ENCODE results near the gene LPXN.

LPXN gene

DNA sequence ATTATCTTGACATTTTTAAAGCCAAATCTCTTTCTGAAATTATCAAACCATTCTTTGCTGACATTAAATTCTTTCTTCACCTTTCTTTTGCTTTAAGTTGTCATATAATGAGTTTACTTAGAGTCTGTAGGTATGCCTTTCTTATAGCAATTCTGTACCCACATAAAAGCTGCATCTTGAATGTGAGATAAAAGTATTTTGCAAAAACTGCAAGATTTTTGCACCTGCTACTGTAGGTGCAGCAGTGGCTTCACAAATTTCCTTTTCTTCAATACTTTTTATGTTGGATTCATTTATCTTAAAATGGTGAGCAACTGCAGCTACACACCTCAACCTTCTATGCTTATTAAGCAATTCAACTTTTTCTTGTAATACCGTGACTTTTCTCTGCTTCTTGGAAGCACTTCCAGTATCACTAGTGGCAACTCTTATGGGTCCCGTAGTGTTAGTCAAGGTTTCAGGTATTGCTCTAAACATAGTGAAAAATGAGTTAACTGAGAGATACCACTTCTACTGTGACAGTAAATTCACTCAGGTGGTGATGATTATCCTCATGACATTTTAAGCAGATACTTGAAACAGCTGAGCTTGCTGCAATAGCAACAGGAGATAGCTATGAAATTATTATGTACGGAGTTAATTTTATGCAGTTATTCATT is 22.0 kb upstream of the LPXN start:
- DNase-seq (ENCODE audit: low read depth in 1 of 2, low spot score in 1 of 2) = no peak
- in situ Hi-C loops (cut with HindIII; ENCODE audit: low pct_unique_long_range_greater_than_20kb, low sequenced_read_pairs) = no loop called here
- no peak for TF ChIP-seq JUND (IDR thresholded peaks at IDR 0.05; ENCODE audit: low read depth)

DNA sequence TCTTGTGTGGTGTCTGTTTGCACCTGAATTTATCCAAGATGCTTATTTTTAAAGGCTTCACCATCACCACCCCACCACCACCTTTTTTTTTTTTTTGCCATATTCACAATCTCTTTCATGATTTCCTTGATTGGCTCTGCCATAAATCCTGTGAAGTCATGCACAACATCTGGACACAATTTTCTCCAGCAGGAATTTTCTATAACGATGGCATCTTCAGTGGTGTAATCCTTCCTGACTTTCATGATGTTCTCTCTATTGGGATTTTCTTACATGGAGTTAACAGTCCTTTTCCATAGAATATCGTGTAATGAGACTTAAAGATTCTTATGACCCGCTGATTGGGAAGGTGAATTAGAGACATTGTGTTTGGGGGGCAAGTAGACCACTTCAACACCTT is 21.0 kb upstream of the LPXN start:
- in situ Hi-C loops (cut with HindIII; ENCODE audit: low pct_unique_long_range_greater_than_20kb, low sequenced_read_pairs) = no loop called here
- no peak for TF ChIP-seq JUND (IDR thresholded peaks at IDR 0.05; ENCODE audit: low read depth)
- DNase-seq (ENCODE audit: low read depth in 1 of 2, low spot score in 1 of 2) = no peak

DNA sequence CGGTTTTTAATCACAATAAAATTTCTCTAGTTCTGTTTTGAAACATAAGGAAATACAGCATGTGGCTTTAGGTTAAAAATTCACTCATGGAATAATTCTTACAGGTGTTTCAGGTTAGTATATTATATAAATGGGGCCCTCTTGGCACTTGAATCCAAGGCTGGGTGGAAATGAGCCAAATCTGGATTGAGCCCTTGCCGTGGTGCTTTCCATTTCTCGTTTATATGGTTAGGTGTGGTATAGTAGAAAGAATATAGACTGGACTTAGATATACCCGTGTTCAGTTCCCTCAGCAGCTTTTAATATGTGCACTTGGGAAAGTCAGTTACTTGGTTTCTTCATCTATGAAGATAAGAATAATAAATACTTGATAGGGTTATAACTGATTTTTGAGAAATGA is 19.2 kb upstream of the LPXN start:
- in situ Hi-C loops (cut with HindIII; ENCODE audit: low pct_unique_long_range_greater_than_20kb, low sequenced_read_pairs) = no loop called here
- DNase-seq (ENCODE audit: low read depth in 1 of 2, low spot score in 1 of 2) = no peak

DNA sequence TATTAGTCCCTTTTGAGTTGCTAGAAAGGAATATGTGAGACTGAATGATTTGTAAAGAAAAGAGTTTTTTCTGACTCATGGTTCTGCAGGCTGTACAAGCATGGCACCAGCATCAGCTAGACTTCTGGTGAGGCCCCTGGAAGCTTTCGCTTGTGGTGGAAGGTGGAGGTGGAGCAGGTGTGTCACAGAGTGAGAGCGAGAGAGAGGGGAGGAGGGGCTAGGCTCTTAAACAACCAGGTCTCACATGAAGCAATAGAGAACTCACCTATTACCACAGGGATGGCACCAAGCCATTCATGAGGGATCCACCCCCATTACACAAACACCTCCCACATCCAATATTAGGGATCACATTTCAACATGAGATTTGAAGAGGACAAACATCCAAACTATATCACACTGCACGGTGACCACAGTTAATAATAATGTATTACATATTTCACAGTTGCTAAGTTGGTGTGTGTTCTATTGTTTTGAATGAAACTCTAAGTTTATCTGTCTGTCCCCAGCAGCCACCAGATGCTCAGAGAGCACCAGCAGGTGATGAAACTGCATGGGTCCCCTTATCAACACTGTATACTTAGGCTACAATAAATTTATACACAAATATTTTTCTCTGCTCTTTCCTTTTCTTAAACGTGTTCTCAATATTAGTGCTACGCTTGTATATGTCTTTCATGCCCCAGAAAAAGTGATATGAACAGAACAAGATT is 17.3 kb upstream of the LPXN start:
- in situ Hi-C loops (cut with HindIII; ENCODE audit: low pct_unique_long_range_greater_than_20kb, low sequenced_read_pairs) = no loop called here
- peak in 1 of 2 experiments; percentile 51 for DNase-seq (ENCODE audit: low read depth in 1 of 2, low spot score in 1 of 2)
- no peak for TF ChIP-seq JUND (IDR thresholded peaks at IDR 0.05; ENCODE audit: low read depth)

More for the DNA sequence above, 19.2 kb upstream of the LPXN start:
- TF ChIP-seq JUND (IDR thresholded peaks at IDR 0.05; ENCODE audit: low read depth) = no peak

DNA sequence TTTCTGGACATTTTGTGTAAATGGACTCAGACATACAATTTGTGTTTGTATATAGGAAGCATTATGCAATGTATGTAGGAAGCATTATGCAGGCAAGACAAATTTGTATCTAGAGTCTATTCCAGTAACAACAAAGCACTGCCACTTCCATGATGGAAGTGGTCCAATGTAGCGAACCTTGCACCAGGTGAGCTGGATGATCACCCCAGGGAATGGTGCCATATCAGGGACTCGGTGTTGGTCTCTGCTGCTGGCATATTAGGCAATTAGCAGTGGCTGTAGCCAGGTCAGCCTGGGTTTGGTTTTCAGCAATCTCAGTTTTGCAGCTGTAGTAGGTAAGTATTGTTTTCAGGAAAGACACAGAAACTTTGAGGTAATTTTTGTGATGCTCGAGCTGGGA is 16.0 kb upstream of the LPXN start:
- in situ Hi-C loops (cut with HindIII; ENCODE audit: low pct_unique_long_range_greater_than_20kb, low sequenced_read_pairs) = no loop called here
- no peak for TF ChIP-seq JUND (IDR thresholded peaks at IDR 0.05; ENCODE audit: low read depth)
- DNase-seq (ENCODE audit: low read depth in 1 of 2, low spot score in 1 of 2) = no peak

DNA sequence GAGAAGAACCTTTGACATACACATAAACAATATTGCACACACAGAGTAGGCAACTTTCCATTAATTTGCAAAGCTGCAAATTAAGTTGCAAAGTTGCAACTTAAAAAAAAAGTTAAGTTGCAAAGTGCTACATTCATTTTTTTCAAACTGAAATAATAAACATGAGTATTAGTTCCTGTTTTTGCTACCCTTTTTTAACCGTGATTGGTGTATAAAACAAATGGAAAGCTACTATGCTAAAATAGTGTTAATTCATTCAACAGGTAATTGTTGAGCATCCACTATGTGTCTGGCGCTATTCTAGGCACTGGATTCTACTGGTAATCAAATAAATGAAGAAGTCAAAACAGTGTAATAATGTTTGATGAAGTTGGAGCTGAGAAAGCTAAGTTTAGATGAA is 11.3 kb upstream of the LPXN start:
- no peak for DNase-seq (ENCODE audit: low read depth in 1 of 2, low spot score in 1 of 2)
- no peak for TF ChIP-seq JUND (IDR thresholded peaks at IDR 0.05; ENCODE audit: low read depth)
- in situ Hi-C loops (cut with HindIII; ENCODE audit: low pct_unique_long_range_greater_than_20kb, low sequenced_read_pairs) = no loop called here

DNA sequence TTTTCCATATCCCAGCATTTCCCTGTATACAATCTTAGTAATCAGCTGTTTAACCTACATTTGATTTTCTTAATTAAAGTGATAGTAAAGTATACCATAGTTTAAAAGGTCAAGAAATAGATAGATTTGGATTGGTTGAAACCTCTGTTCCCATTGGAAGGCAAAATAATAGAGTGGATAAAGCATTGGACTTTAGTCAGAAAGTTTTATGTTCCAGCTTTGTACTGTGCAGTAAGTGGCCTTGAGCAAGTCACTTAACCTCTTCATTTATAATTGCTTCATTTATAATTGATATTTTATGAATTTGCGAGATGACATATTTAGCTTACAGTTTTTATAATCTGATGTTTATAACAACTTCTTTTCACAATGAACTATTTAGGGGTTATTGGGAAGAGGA is 6.8 kb upstream of the LPXN start:
- in situ Hi-C loops (cut with HindIII; ENCODE audit: low pct_unique_long_range_greater_than_20kb, low sequenced_read_pairs) = no loop called here

DNA sequence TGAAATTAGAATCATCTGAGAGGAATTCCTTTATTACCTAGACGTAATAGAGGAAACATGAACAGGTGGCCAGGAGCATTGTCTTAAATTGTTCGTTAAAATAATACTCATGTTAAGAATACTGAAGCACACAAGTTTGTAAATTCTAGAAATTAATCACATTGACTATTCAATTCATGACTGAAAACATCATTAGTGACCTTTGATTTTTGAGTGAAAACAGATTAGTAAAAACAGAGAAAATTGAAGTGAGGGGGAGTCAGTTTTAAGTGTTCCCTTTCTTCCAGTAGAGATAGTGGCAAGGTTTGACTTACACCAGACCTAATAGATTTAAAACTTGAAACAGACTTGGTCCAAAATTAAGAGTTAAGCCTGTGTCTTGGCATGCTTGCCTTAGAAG is 4.7 kb upstream of the LPXN start:
- no peak for DNase-seq (ENCODE audit: low read depth in 1 of 2, low spot score in 1 of 2)
- TF ChIP-seq JUND (IDR thresholded peaks at IDR 0.05; ENCODE audit: low read depth) = no peak
- in situ Hi-C loops (cut with HindIII; ENCODE audit: low pct_unique_long_range_greater_than_20kb, low sequenced_read_pairs) = no loop called here

More for the DNA sequence above, 6.8 kb upstream of the LPXN start:
- TF ChIP-seq JUND (IDR thresholded peaks at IDR 0.05; ENCODE audit: low read depth) = no peak
- DNase-seq (ENCODE audit: low read depth in 1 of 2, low spot score in 1 of 2) = no peak

DNA sequence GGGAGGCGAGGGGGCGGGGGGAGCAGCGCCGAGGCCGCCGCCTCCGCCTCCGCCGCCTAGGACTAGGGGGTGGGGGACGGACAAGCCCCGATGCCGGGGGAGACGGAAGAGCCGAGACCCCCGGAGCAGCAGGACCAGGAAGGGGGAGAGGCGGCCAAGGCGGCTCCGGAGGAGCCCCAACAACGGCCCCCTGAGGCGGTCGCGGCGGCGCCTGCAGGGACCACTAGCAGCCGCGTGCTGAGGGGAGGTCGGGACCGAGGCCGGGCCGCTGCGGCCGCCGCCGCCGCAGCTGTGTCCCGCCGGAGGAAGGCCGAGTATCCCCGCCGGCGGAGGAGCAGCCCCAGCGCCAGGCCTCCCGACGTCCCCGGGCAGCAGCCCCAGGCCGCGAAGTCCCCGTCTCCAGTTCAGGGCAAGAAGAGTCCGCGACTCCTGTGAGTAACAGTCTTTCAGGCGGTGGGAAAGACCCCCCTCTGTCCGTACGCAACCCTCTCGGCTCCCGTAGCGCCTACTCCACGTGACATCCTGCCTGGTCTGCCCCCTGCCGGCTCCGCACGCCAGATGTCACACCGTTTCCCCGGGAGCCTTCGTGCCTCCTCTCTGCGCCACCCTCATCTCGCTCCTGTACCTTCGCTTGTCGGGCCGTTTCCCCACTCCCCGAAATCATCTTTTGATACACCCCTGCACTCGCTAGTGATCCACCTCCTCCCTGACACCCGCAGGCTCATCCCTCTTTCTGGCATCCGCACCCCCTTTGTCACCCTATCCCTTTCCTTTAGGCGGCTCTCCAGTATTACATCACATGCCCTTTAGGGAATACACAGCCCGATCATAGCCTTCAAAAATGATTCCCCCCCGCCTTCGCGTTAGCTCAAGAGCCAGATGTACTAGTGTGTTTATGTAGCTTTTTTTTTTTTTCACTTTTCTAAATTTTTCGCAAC is 3.8 kb upstream of the LPXN start:
- in situ Hi-C loops (cut with HindIII; ENCODE audit: low pct_unique_long_range_greater_than_20kb, low sequenced_read_pairs) = no loop called here

DNA sequence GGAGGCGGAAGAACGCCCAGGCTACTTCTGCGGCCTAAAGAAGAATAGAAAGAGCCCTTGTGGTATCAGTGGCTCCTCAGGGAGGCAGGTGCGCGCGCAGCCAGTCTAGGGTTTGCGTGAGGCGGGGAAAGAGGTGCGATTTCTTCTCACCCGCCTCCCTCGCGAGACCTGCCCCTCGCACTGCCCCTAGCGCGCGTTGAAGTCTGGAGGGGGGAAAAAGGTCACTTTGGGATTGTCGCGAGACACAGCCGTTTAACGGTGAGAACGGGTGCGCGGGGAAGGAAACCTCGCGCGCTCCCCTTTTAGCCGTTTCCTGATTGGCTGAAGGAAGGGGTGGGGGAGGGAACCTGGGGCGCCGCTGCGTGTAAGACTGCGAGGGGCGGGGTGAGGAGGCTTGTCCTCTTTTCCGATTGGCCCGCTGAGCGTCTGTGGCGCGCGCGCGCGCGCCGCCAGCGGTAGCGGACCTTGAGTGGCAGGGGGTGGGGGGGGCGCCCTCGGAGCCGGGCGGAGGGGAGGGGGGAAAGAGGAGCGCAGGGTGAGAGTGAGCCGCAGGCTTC is 3.1 kb upstream of the LPXN start, which contains the start of gene ZFP91:
Gene ZFP91, plus strand, starts transcription at position 429 of the 557 bp plus-strand sequence. CDS start 219 bp downstream, outside the sequence.
- DNase-seq (ENCODE audit: low read depth in 1 of 2, low spot score in 1 of 2) = peak; percentile 80 to 100
- in situ Hi-C loops (cut with HindIII; ENCODE audit: low pct_unique_long_range_greater_than_20kb, low sequenced_read_pairs) = no loop called here
- no peak for TF ChIP-seq JUND (IDR thresholded peaks at IDR 0.05; ENCODE audit: low read depth)

More for the DNA sequence above, 3.8 kb upstream of the LPXN start:
- no peak for TF ChIP-seq JUND (IDR thresholded peaks at IDR 0.05; ENCODE audit: low read depth)
- DNase-seq (ENCODE audit: low read depth in 1 of 2, low spot score in 1 of 2) = peak; percentile 26 to 94

DNA sequence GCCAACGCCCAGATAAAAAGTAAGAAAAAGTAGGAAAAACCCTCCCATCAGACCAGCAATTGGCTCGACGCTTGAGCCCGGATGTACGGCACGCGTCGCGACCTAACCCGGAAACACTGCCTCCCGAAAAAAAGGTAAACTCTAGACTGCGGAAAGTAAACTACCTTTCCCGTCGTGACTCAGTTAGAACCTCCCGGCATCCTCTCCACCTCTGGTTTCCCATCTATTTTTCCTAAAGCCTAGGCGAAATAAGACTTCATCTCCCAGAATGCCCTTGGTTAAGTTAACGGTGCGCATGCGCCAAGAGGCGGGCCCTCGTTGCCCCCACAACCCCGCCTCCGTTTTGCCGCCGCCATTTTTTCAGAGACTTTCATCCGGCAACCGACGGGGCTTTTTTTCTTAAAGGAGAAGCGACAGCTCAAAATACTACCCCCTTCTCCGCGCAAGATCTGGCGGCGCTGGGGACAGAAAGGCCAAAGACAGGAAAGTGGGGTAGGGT is 2.5 kb upstream of the LPXN start:
- DNase-seq (ENCODE audit: low read depth in 1 of 2, low spot score in 1 of 2) = peak; percentile 37 to 99
- TF ChIP-seq JUND (IDR thresholded peaks at IDR 0.05; ENCODE audit: low read depth) = peak; percentile 7; the same call in 1 of the 2 replicates
- in situ Hi-C loops (cut with HindIII; ENCODE audit: low pct_unique_long_range_greater_than_20kb, low sequenced_read_pairs) = no loop called here

DNA sequence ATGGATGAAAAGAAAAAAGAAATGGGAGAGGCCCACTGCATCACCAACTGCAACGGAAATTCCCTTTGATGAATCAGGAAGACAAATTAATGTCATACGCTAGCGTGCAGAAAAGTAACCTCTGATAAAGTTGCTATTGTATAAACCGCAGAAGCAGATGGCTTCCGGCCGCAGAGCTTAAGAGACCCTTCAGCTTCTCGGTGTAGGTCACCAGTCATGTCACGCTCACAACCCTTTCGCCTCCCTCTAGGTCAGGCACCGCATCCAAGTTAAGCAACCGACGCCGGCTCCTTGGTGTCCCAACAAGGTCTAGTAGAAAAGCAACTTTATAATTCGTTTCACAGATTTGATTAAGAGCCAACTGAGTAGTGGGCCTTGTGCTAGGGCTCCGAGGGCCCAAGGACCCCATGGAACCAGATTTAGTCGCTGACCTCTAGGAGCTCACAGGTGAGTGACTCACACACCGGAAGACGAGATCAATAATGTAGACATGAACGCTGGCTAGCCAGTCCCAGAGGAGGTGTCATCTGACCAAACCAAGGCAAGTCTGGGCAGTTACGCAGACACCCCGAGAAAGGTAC is 2.0 kb upstream of the LPXN start:
- DNase-seq (ENCODE audit: low read depth in 1 of 2, low spot score in 1 of 2) = no peak
- TF ChIP-seq JUND (IDR thresholded peaks at IDR 0.05; ENCODE audit: low read depth) = 0 out of 2 replicates have a peak, but pooled peaks have one; percentile 50
- in situ Hi-C loops (cut with HindIII; ENCODE audit: low pct_unique_long_range_greater_than_20kb, low sequenced_read_pairs) = no loop called here
